ENCODE results near the gene OR2A7.
"Not testable (repeated sequence)": the region's sequence is repeated elsewhere in the genome, so short reads cannot be mapped to it uniquely, and the experiment has no call there.

OR2A7 gene

GRCh38 chr7:144283716-144284115 is 19.1 kb upstream of the OR2A7 start:
- not testable (repeated sequence) for DNase-seq (ENCODE audit: low read depth, low spot score); H3K4me3 ChIP-seq (ENCODE audit: insufficient read length, low read depth)

GRCh38 chr7:144282490-144282889 is 17.9 kb upstream of the OR2A7 start:
- H3K4me1 ChIP-seq (ENCODE audit: insufficient read depth, insufficient read length); H3K27me3 ChIP-seq (ENCODE audit: insufficient read depth, insufficient read length); H3K9me3 ChIP-seq (ENCODE audit: insufficient read depth, low read length); H3K4me3 ChIP-seq (ENCODE audit: insufficient read length, low read depth); H3K36me3 ChIP-seq (ENCODE audit: insufficient read depth, insufficient read length, low read length); DNase-seq (ENCODE audit: low read depth, low spot score); H3K9ac ChIP-seq (ENCODE audit: insufficient read length, low read depth): not testable (repeated sequence)

More at GRCh38 chr7:144283716-144284115, 19.1 kb upstream of the OR2A7 start:
- H3K27me3 ChIP-seq (ENCODE audit: insufficient read depth, insufficient read length); H3K9ac ChIP-seq (ENCODE audit: insufficient read length, low read depth); H3K36me3 ChIP-seq (ENCODE audit: insufficient read depth, insufficient read length, low read length); H3K9me3 ChIP-seq (ENCODE audit: insufficient read depth, low read length); H3K4me1 ChIP-seq (ENCODE audit: insufficient read depth, insufficient read length): not testable (repeated sequence)

GRCh38 chr7:144281981-144282380 is 17.4 kb upstream of the OR2A7 start:
- H3K9me3 ChIP-seq (ENCODE audit: insufficient read depth, low read length); DNase-seq (ENCODE audit: low read depth, low spot score); H3K4me1 ChIP-seq (ENCODE audit: insufficient read depth, insufficient read length); H3K27me3 ChIP-seq (ENCODE audit: insufficient read depth, insufficient read length); H3K4me3 ChIP-seq (ENCODE audit: insufficient read length, low read depth); H3K36me3 ChIP-seq (ENCODE audit: insufficient read depth, insufficient read length, low read length); H3K9ac ChIP-seq (ENCODE audit: insufficient read length, low read depth): not testable (repeated sequence)

DNA sequence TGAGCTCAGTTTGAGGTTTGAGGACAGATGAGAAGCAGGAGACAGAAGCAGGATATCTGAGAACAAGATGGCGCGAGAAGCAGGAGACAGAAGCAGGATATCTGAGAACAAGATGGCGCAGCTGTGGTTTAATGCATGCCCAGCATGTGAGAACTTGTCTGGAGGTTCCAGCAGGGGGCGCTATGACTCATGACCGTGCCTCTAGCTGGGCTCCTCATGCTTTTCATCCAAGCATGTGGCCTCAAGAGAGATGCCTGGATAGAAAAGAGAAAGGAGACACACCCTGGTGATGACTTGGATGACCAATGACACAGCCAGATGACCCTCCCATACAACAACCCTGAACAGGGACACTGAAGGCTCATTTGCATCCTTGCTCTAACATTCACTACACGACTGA is 15.4 kb upstream of the OR2A7 start:
- not testable (repeated sequence) for H3K9ac ChIP-seq (ENCODE audit: insufficient read length, low read depth); H3K4me3 ChIP-seq (ENCODE audit: insufficient read length, low read depth); H3K4me1 ChIP-seq (ENCODE audit: insufficient read depth, insufficient read length); H3K9me3 ChIP-seq (ENCODE audit: insufficient read depth, low read length); H3K27me3 ChIP-seq (ENCODE audit: insufficient read depth, insufficient read length); DNase-seq (ENCODE audit: low read depth, low spot score); H3K36me3 ChIP-seq (ENCODE audit: insufficient read depth, insufficient read length, low read length)

DNA sequence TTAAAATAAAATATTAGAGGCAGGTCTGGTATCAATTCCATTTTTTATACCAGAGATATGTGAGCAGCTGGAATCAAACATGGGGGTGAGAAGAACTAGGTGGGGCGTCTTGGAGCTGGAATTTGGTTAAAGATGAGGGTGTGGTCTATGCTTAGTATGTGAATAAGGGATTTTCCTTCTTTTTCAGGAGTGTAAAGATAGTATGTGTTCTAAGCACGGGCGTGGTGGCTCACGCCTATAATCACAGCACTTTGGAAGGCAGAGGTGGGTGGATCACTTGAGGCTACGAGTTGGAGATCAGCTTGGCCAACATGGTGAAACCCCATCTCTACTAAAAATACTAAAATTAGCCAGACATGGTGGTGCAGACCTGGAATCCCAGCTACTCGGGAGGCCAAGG is 10.7 kb upstream of the OR2A7 start:
- not testable (repeated sequence) for H3K4me3 ChIP-seq (ENCODE audit: insufficient read length, low read depth); H3K4me1 ChIP-seq (ENCODE audit: insufficient read depth, insufficient read length); H3K36me3 ChIP-seq (ENCODE audit: insufficient read depth, insufficient read length, low read length); DNase-seq (ENCODE audit: low read depth, low spot score); H3K9ac ChIP-seq (ENCODE audit: insufficient read length, low read depth); H3K9me3 ChIP-seq (ENCODE audit: insufficient read depth, low read length); H3K27me3 ChIP-seq (ENCODE audit: insufficient read depth, insufficient read length)

- not testable (repeated sequence) for H3K4me3 ChIP-seq (ENCODE audit: insufficient read length, low read depth)
Measured at GRCh38 chr7:144269188-144269587, 4.6 kb upstream of the OR2A7 start, which contains the start of gene CTAGE8. Gene CTAGE8 (minus strand): TSS chr7:144269288. CDS start chr7:144269250, 38 bp downstream.

DNA sequence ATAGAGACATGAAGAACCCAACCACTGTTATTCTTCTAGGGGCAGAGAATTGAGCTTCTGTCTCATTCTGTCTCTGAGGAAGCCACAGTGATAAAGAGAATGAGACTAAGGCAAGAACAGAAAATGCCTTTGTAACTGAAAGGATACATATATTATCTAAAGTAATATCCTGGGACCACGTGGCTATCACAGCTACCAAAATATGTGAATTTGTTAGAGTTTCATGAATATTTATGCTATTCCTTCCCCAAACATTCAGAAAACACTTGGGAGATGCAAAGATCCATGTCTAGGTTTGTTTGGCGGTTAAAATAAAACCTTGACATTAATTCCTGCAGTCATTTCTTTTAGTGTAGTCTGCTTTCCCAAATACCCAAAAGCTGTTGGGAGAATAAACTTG is 2.5 kb downstream of the OR2A7 start:
- not testable (repeated sequence) for H3K4me3 ChIP-seq (ENCODE audit: insufficient read length, low read depth); DNase-seq (ENCODE audit: low read depth, low spot score); H3K27me3 ChIP-seq (ENCODE audit: insufficient read depth, insufficient read length); H3K9ac ChIP-seq (ENCODE audit: insufficient read length, low read depth); H3K36me3 ChIP-seq (ENCODE audit: insufficient read depth, insufficient read length, low read length); H3K9me3 ChIP-seq (ENCODE audit: insufficient read depth, low read length); H3K4me1 ChIP-seq (ENCODE audit: insufficient read depth, insufficient read length)

More at GRCh38 chr7:144269188-144269587, 4.6 kb upstream of the OR2A7 start, which contains the start of gene CTAGE8:
- not testable (repeated sequence) for H3K27me3 ChIP-seq (ENCODE audit: insufficient read depth, insufficient read length); DNase-seq (ENCODE audit: low read depth, low spot score); H3K36me3 ChIP-seq (ENCODE audit: insufficient read depth, insufficient read length, low read length); H3K9ac ChIP-seq (ENCODE audit: insufficient read length, low read depth); H3K9me3 ChIP-seq (ENCODE audit: insufficient read depth, low read length); H3K4me1 ChIP-seq (ENCODE audit: insufficient read depth, insufficient read length)

- H3K27me3 ChIP-seq (ENCODE audit: insufficient read depth, insufficient read length); H3K4me1 ChIP-seq (ENCODE audit: insufficient read depth, insufficient read length); H3K4me3 ChIP-seq (ENCODE audit: insufficient read length, low read depth); H3K36me3 ChIP-seq (ENCODE audit: insufficient read depth, insufficient read length, low read length); H3K9me3 ChIP-seq (ENCODE audit: insufficient read depth, low read length); H3K9ac ChIP-seq (ENCODE audit: insufficient read length, low read depth); DNase-seq (ENCODE audit: low read depth, low spot score): not testable (repeated sequence)
Measured at GRCh38 chr7:144259067-144259466, 5.5 kb downstream of the OR2A7 start.

- no peak for TF ChIP-seq YY1 (IDR thresholded peaks at IDR 0.05; ENCODE audit: insufficient read depth, insufficient read length)
- no peak for TF ChIP-seq ZNF274 (IDR thresholded peaks at IDR 0.05; ENCODE audit: low read depth, low read length)
- TF ChIP-seq SUZ12 (IDR thresholded peaks at IDR 0.05; ENCODE audit: extremely low read depth, insufficient read depth, insufficient read length): no peak
Measured at GRCh38 chr7:144256112-144256511, 8.5 kb downstream of the OR2A7 start.

More at GRCh38 chr7:144256112-144256511, 8.5 kb downstream of the OR2A7 start:
- Histone ChIP-seq H3K9me3 (ENCODE audit: insufficient read depth, low read length) (no peaks in the 10 kb centered on the region), H3K9ac (ENCODE audit: insufficient read length, low read depth) (no peak overlapping the region), H3K27me3 (ENCODE audit: insufficient read depth, insufficient read length) (no peaks in the 10 kb centered on the region), H3K4me3 (ENCODE audit: insufficient read length, low read depth) (no peak overlapping the region), H3K36me3 (ENCODE audit: insufficient read depth, insufficient read length, low read length) (no peaks in the 10 kb centered on the region), H3K4me1 (ENCODE audit: insufficient read depth, insufficient read length) (no peaks in the 10 kb centered on the region)
- no peak for DNase-seq (ENCODE audit: low read depth, low spot score)

Data from NT2/D1 (cell line).